ENCODE data around the gene NKG7. TPM values are rescaled to one million over a fixed set of nuclear protein-coding genes. Genes with fewer than 3 reads are reported as not detected.

Gene NKG7
- total and polyA plus RNA-seq, 2 donors, result 10.5 to 11.6 TPM

GRCh38 chr19:51366389-51367254 lies 5.8 kb downstream of the NKG7 start:
- Histone ChIP-seq H3K27me3 (ENCODE audit: control insufficient read depth in 2 of 2, insufficient read depth in 1 of 2, low read length in 1 of 2) (no peaks in the 10 kb centered on the region), H3K27ac (ENCODE audit: low read depth in 1 of 2, low read length in 1 of 2) (peak overlapping the region; percentile 85 to 88), H3K36me3 (ENCODE audit: control insufficient read depth in 2 of 2, insufficient read depth in 2 of 2, low read length in 1 of 2) (no peaks in the 10 kb centered on the region), H3K4me1 (ENCODE audit: control insufficient read depth in 2 of 2, insufficient read depth in 2 of 2, low read length in 2 of 2) (peaks cover 10 to 64% of the 10 kb centered on the region in 2 donors), H3K4me3 (ENCODE audit: low read length in 2 of 2) (peak overlapping the region; percentile 69 to 85), H3K9me3 (ENCODE audit: control insufficient read depth in 2 of 2, insufficient read depth in 1 of 2, low read length in 1 of 2) (no peaks in the 10 kb centered on the region)
- DNase-seq (ENCODE audit: low read depth in 6 of 9, low spot score in 9 of 9), result peak; percentile 79 to 97 (median 90)
- WGBS, result under 1% methylated on average over 54 of the region's 54 CpGs

- Histone ChIP-seq H3K27ac (ENCODE audit: low read depth in 1 of 2, low read length in 1 of 2) (peak within 1 kb of the TSS; percentile 85 to 88), H3K4me1 (ENCODE audit: control insufficient read depth in 2 of 2, insufficient read depth in 2 of 2, low read length in 2 of 2) (peaks cover 10 to 58% of the 10 kb centered on the region in 2 donors), H3K9me3 (ENCODE audit: control insufficient read depth in 2 of 2, insufficient read depth in 1 of 2, low read length in 1 of 2) (no peaks in the 10 kb centered on the region), H3K4me3 (ENCODE audit: low read length in 2 of 2) (peak within 1 kb of the TSS; percentile 69 to 85), H3K27me3 (ENCODE audit: control insufficient read depth in 2 of 2, insufficient read depth in 1 of 2, low read length in 1 of 2) (no peaks in the 10 kb centered on the region), H3K36me3 (ENCODE audit: control insufficient read depth in 2 of 2, insufficient read depth in 2 of 2, low read length in 1 of 2) (no peaks in the 10 kb centered on the region)
- no peak for DNase-seq (ENCODE audit: low read depth in 6 of 9, low spot score in 9 of 9)
- WGBS, result under 1% methylated on average over 27 of the region's 27 CpGs
Measured at GRCh38 chr19:51365965-51366388, 6.5 kb downstream of the NKG7 start, which contains the start of gene ETFB. ETFB (minus strand) TSS chr19:51366388; CDS start chr19:51366326, 62 bp downstream.

- H3K36me3 ChIP-seq (ENCODE audit: control insufficient read depth in 2 of 2, insufficient read depth in 2 of 2, low read length in 1 of 2), result no peaks in the 10 kb centered on the region
- peak overlapping the region in 1 of 2 donors; percentile 84 for H3K27ac ChIP-seq (ENCODE audit: low read depth in 1 of 2, low read length in 1 of 2)
- peaks cover 10 to 56% of the 10 kb centered on the region in 2 donors for H3K4me1 ChIP-seq (ENCODE audit: control insufficient read depth in 2 of 2, insufficient read depth in 2 of 2, low read length in 2 of 2)
Measured at GRCh38 chr19:51365211-51365964, 7.1 kb downstream of the NKG7 start.

GRCh38 chr19:51364200-51365106 lies 8.0 kb downstream of the NKG7 start:
- no peak for DNase-seq (ENCODE audit: low read depth in 6 of 9, low spot score in 9 of 9)
- Histone ChIP-seq H3K4me1 (ENCODE audit: control insufficient read depth in 2 of 2, insufficient read depth in 2 of 2, low read length in 2 of 2) (peaks cover 10 to 61% of the 10 kb centered on the region in 2 donors), H3K4me3 (ENCODE audit: low read length in 2 of 2) (no peak overlapping the region), H3K9me3 (ENCODE audit: control insufficient read depth in 2 of 2, insufficient read depth in 1 of 2, low read length in 1 of 2) (no peaks in the 10 kb centered on the region), H3K36me3 (ENCODE audit: control insufficient read depth in 2 of 2, insufficient read depth in 2 of 2, low read length in 1 of 2) (no peaks in the 10 kb centered on the region), H3K27me3 (ENCODE audit: control insufficient read depth in 2 of 2, insufficient read depth in 1 of 2, low read length in 1 of 2) (no peaks in the 10 kb centered on the region), H3K27ac (ENCODE audit: low read depth in 1 of 2, low read length in 1 of 2) (no peak overlapping the region)
- 93% methylated on average over 15 of the region's 15 CpGs for whole genome bisulfite sequencing

More at GRCh38 chr19:51365211-51365964, 7.1 kb downstream of the NKG7 start:
- Histone ChIP-seq H3K27me3 (ENCODE audit: control insufficient read depth in 2 of 2, insufficient read depth in 1 of 2, low read length in 1 of 2) (no peaks in the 10 kb centered on the region), H3K9me3 (ENCODE audit: control insufficient read depth in 2 of 2, insufficient read depth in 1 of 2, low read length in 1 of 2) (no peaks in the 10 kb centered on the region), H3K4me3 (ENCODE audit: low read length in 2 of 2) (peak overlapping the region; percentile 69 to 85)
- DNase-seq (ENCODE audit: low read depth in 6 of 9, low spot score in 9 of 9), result peak in 2 of 9 donors; percentile 28 to 63
- WGBS, result 54% methylated on average over 10 of the region's 10 CpGs

GRCh38 chr19:51361239-51361638 lies 11.2 kb downstream of the NKG7 start:
- H3K9me3 ChIP-seq (ENCODE audit: control insufficient read depth in 2 of 2, insufficient read depth in 1 of 2, low read length in 1 of 2), result no peaks in the 10 kb centered on the region
- H3K4me1 ChIP-seq (ENCODE audit: control insufficient read depth in 2 of 2, insufficient read depth in 2 of 2, low read length in 2 of 2), result peaks cover 6 to 53% of the 10 kb centered on the region in 2 donors
- WGBS, result 97% methylated on average over 13 of the region's 13 CpGs
- DNase-seq (ENCODE audit: low read depth in 6 of 9, low spot score in 9 of 9), result no peak
- H3K4me3 ChIP-seq (ENCODE audit: low read length in 2 of 2), result no peak overlapping the region
- no peaks in the 10 kb centered on the region for H3K27me3 ChIP-seq (ENCODE audit: control insufficient read depth in 2 of 2, insufficient read depth in 1 of 2, low read length in 1 of 2)
- no peak overlapping the region for H3K27ac ChIP-seq (ENCODE audit: low read depth in 1 of 2, low read length in 1 of 2)
- H3K36me3 ChIP-seq (ENCODE audit: control insufficient read depth in 2 of 2, insufficient read depth in 2 of 2, low read length in 1 of 2), result no peaks in the 10 kb centered on the region

- peak overlapping the region in 1 of 2 donors; percentile 19 for H3K27ac ChIP-seq (ENCODE audit: low read depth in 1 of 2, low read length in 1 of 2)
- no peaks in the 10 kb centered on the region for H3K27me3 ChIP-seq (ENCODE audit: control insufficient read depth in 2 of 2, insufficient read depth in 1 of 2, low read length in 1 of 2)
- no peak overlapping the region for H3K4me3 ChIP-seq (ENCODE audit: low read length in 2 of 2)
- H3K9me3 ChIP-seq (ENCODE audit: control insufficient read depth in 2 of 2, insufficient read depth in 1 of 2, low read length in 1 of 2), result no peaks in the 10 kb centered on the region
- no peaks in the 10 kb centered on the region for H3K36me3 ChIP-seq (ENCODE audit: control insufficient read depth in 2 of 2, insufficient read depth in 2 of 2, low read length in 1 of 2)
- WGBS, result 92% methylated on average over 4 of the region's 4 CpGs
- peaks cover 10 to 46% of the 10 kb centered on the region in 2 donors for H3K4me1 ChIP-seq (ENCODE audit: control insufficient read depth in 2 of 2, insufficient read depth in 2 of 2, low read length in 2 of 2)
- DNase-seq (ENCODE audit: low read depth in 6 of 9, low spot score in 9 of 9), result no peak
Measured at GRCh38 chr19:51359294-51359693, 13.2 kb downstream of the NKG7 start.

GRCh38 chr19:51357952-51358351 lies 14.5 kb downstream of the NKG7 start:
- H3K4me1 ChIP-seq (ENCODE audit: control insufficient read depth in 2 of 2, insufficient read depth in 2 of 2, low read length in 2 of 2), result peaks cover 14 to 44% of the 10 kb centered on the region in 2 donors
- DNase-seq (ENCODE audit: low read depth in 6 of 9, low spot score in 9 of 9), result no peak
- WGBS, result 96% methylated on average over 7 of the region's 7 CpGs
- H3K9me3 ChIP-seq (ENCODE audit: control insufficient read depth in 2 of 2, insufficient read depth in 1 of 2, low read length in 1 of 2), result no peaks in the 10 kb centered on the region
- H3K27me3 ChIP-seq (ENCODE audit: control insufficient read depth in 2 of 2, insufficient read depth in 1 of 2, low read length in 1 of 2), result no peaks in the 10 kb centered on the region
- H3K4me3 ChIP-seq (ENCODE audit: low read length in 2 of 2), result no peak overlapping the region
- no peak overlapping the region for H3K27ac ChIP-seq (ENCODE audit: low read depth in 1 of 2, low read length in 1 of 2)
- peaks cover 0 to 1% of the 10 kb centered on the region in 2 donors for H3K36me3 ChIP-seq (ENCODE audit: control insufficient read depth in 2 of 2, insufficient read depth in 2 of 2, low read length in 1 of 2)

- DNase-seq (ENCODE audit: low read depth in 6 of 9, low spot score in 9 of 9), result no peak
- H3K9me3 ChIP-seq (ENCODE audit: control insufficient read depth in 2 of 2, insufficient read depth in 1 of 2, low read length in 1 of 2), result no peaks in the 10 kb centered on the region
- H3K36me3 ChIP-seq (ENCODE audit: control insufficient read depth in 2 of 2, insufficient read depth in 2 of 2, low read length in 1 of 2), result peaks cover 8 to 13% of the 10 kb centered on the region in 2 donors
- peaks cover 8 to 33% of the 10 kb centered on the region in 2 donors for H3K4me1 ChIP-seq (ENCODE audit: control insufficient read depth in 2 of 2, insufficient read depth in 2 of 2, low read length in 2 of 2)
- H3K27me3 ChIP-seq (ENCODE audit: control insufficient read depth in 2 of 2, insufficient read depth in 1 of 2, low read length in 1 of 2), result no peaks in the 10 kb centered on the region
- WGBS, result 98% methylated on average over 10 of the region's 10 CpGs
- H3K4me3 ChIP-seq (ENCODE audit: low read length in 2 of 2), result no peak overlapping the region
- H3K27ac ChIP-seq (ENCODE audit: low read depth in 1 of 2, low read length in 1 of 2), result no peak overlapping the region
Measured at GRCh38 chr19:51356159-51356801, 16.2 kb downstream of the NKG7 start.
